K562 (cell line): ENCODE results near the gene PDPR. TPM values are rescaled to one million over a fixed set of nuclear protein-coding genes. Genes with fewer than 3 reads are reported as not detected.

Source experiments
- BHLHE40 ChIP-seq: IDR thresholded peaks from 2 replicates; pipeline ENCODE4 v1.6.1; 2011; ENCODE audit warnings: low read length, improper control_type of control experiment
- CHD2 ChIP-seq: IDR thresholded peaks from 2 replicates; pipeline ENCODE4 v1.6.1; 2011; ENCODE audit warnings: low read depth, low read length
- EGR1 ChIP-seq: fragments of 450-650 bp; conservative IDR thresholded peaks from 2 replicates; pipeline ENCODE4 v1.6.1; 2017; ENCODE audit warnings: mild to moderate bottlenecking
- EP400 ChIP-seq: fragments of 450-650 bp; IDR thresholded peaks from 2 replicates; pipeline ENCODE4 v1.6.1; 2017; ENCODE audit warnings: antibody characterized with exemption, mild to moderate bottlenecking, moderate library complexity
- FOXK2 ChIP-seq, 2 experiments: fragments of 450-650 bp; IDR thresholded peaks in 1 of 2; conservative IDR thresholded peaks in 1 of 2; 2 replicates each; pipeline ENCODE4 v1.6.1; 2016; ENCODE audit warnings: low read depth in 2 of 2, mild to moderate bottlenecking in 1 of 2
- HDAC1 ChIP-seq, 2 experiments: fragments of 450-650 bp; IDR thresholded peaks; 2 replicates each; pipeline ENCODE4 v1.6.1; 2016 to 2017; ENCODE audit warnings: inconsistent platforms in 1 of 2, mild to moderate bottlenecking in 1 of 2, moderate library complexity in 1 of 2
- KLF6 ChIP-seq: fragments of 250-450 bp; sonication (Bioruptor Pico); IDR thresholded peaks from 2 replicates; pipeline ENCODE4 v1.4.0; 2020; ENCODE audit warnings: mild to moderate bottlenecking, moderate library complexity, borderline replicate concordance
- MAZ ChIP-seq, 2 experiments: fragments of 450-650 bp in 1 of 2; sonication (generic) in 1 of 2; formaldehyde crosslinking; IDR thresholded peaks in 1 of 2; conservative IDR thresholded peaks in 1 of 2; 2 replicates each; pipeline versions ENCODE4 v1.4.0 to v1.5.0; 2020; ENCODE audit warnings: mild to moderate bottlenecking in 1 of 2, missing genetic modification reagents in 1 of 2
- MBD2 ChIP-seq: sonication (generic); IDR thresholded peaks from 2 replicates; pipeline ENCODE4 v1.6.1; 2016; ENCODE audit warnings: low read depth, borderline replicate concordance
- MXI1 ChIP-seq: IDR thresholded peaks from 2 replicates; pipeline ENCODE4 v1.6.1; 2011; ENCODE audit warnings: low read depth, mild to moderate bottlenecking, improper control_type of control experiment, low read length
- POLR2A ChIP-seq: fragments of 450-650 bp; conservative IDR thresholded peaks from 2 replicates; pipeline ENCODE4 v1.6.1; 2016
- RAD51 ChIP-seq: fragments of 450-650 bp; IDR thresholded peaks from 2 replicates; pipeline ENCODE4 v1.7.1; 2016; ENCODE audit warnings: low read depth, mild to moderate bottlenecking, borderline replicate concordance
- RBFOX2 ChIP-seq: fragments of 200-400 bp; formaldehyde crosslinking; IDR thresholded peaks from 2 replicates; pipeline ENCODE4 v1.6.1; 2017; ENCODE audit warnings: low read depth, mild to moderate bottlenecking, low read length, moderate library complexity
- SIN3A ChIP-seq, 2 experiments: fragments of 150-350 bp in 1 of 2; IDR thresholded peaks; 2 replicates each; pipeline ENCODE4 v1.6.1; 2011 to 2016; ENCODE audit warnings: borderline replicate concordance in 2 of 2, low read depth in 2 of 2, low read length in 2 of 2, mild to moderate bottlenecking in 2 of 2, moderate library complexity in 2 of 2; ENCODE audit not compliant: control insufficient read depth in 1 of 2
- SP1 ChIP-seq: sonication (generic); formaldehyde crosslinking; IDR thresholded peaks from 2 replicates; pipeline ENCODE4 v1.8.1; 2022; ENCODE audit warnings: mild to moderate bottlenecking, missing genetic modification reagents
- TEAD1 ChIP-seq, 2 experiments: fragments of 450-650 bp in 1 of 2; sonication (generic) in 1 of 2; formaldehyde crosslinking; IDR thresholded peaks; 2 replicates each; pipeline versions ENCODE4 v1.4.0 to v1.8.0; 2020 to 2022; ENCODE audit warnings: mild to moderate bottlenecking in 2 of 2, missing genetic modification reagents in 1 of 2
- TFE3 ChIP-seq: fragments of 450-650 bp; formaldehyde crosslinking; IDR thresholded peaks from 2 replicates; pipeline ENCODE4 v1.4.0; 2020; ENCODE audit warnings: mild to moderate bottlenecking, mixed read lengths
- ZBTB7A ChIP-seq: IDR thresholded peaks from 2 replicates; pipeline ENCODE4 v1.6.1; 2011; ENCODE audit warnings: low read depth, mild to moderate bottlenecking, low read length, moderate library complexity, borderline replicate concordance; ENCODE audit not compliant: control insufficient read depth
- ZNF511 ChIP-seq: sonication (generic); formaldehyde crosslinking; IDR thresholded peaks from 2 replicates; pipeline ENCODE4 v1.8.0; 2022; ENCODE audit warnings: mild to moderate bottlenecking, missing genetic modification reagents
- polyA plus RNA-seq, 8 experiments: library from polyadenylated mRNA; depleted of rRNA in 4 of 8; stranded (reverse) in 5 of 8; unstranded in 3 of 8; fragments of >200 nt; fragmentation: Nextera tagmentation in 2 of 8; fragmentation: Illumina TruSeq in 1 of 8; extraction: Ambion mirVana in 2 of 8; extraction: Trizol in 1 of 8; gene quantifications; 2 replicates each; pipeline versions ENCODE4 v1.2.1 to v1.2.3, GENCODE V29; 2011 to 2014; ENCODE audit warnings: inconsistent platforms in 1 of 8, missing spikeins in 1 of 8
- total RNA-seq, 7 experiments: library from RNA; depleted of rRNA in 6 of 7; stranded (reverse); fragments of >200 nt in 6 of 7; fragmentation: Illumina TruSeq in 2 of 7; extraction: Trizol in 2 of 7; gene quantifications; 2 replicates each; pipeline versions ENCODE4 v1.2.1 to v1.2.3, GENCODE V29; 2011 to 2021; ENCODE audit warnings: low replicate concordance in 1 of 7
- TF ChIP-seq, protein P1 (sequence below): fragments of 200-800 bp; sonication (Bioruptor generic); IDR thresholded peaks from 2 replicates; pipeline ENCODE4 v1.6.1; 2017; ENCODE audit warnings: missing genetic modification characterization, missing compliant biosample characterization
- TF ChIP-seq, protein P2 (sequence below): fragments of 450-650 bp; IDR thresholded peaks from 2 replicates; pipeline ENCODE4 v1.6.1; 2014; ENCODE audit warnings: low read depth, mild to moderate bottlenecking, moderate library complexity, borderline replicate concordance

The PDPR gene
- total and polyA plus RNA-seq, 9 of the 15 experiments (the other 6 are each of a cell fraction or from before 2014, with no cell fraction given): 4.9 to 35.7 (median 19.1) TPM

DNA sequence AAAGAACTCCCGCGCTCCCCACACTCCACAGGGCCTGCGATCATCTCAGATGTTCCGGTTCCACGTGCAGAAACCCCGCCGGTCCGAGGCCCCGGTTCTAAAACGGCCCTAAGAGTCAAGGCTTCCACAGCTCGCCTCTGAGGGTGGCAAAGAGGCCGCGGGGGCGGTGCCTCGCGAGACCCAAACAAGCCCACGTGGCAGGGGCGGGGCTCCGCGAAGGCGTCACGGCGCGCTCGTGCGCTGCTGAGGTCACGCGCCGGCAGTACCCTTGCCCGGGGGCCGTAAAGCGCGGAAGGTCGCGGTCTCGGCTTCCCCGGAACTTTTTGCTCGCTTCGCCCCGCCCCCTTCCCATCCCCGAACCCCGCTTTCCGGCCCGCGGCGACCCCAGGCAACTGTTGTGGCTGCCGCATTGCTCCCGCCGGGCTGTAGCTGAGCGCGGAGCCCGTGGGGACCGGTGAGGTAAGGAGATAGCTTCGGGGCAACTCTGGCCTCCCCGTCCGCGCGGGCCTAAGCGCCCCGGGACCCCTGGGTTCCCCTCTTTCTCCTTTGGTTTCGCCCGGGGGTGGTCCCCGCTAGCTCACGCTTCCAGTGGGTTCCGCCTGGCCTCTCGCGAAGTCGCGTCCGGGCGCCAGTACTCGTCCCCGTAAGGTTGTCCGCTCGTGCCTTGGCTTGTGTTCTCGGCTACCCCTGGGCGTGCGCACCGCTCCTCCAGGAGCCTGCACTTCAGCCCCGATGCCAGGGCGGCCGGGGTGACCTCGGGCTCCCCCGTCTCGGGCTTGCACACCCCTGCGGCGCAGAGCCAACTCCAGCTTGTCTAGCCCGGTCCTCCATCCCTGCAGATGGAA is at the start of gene PDPR (continued):
- peak; percentile 68 for TF ChIP-seq RBFOX2
- TF ChIP-seq, protein P1, sequence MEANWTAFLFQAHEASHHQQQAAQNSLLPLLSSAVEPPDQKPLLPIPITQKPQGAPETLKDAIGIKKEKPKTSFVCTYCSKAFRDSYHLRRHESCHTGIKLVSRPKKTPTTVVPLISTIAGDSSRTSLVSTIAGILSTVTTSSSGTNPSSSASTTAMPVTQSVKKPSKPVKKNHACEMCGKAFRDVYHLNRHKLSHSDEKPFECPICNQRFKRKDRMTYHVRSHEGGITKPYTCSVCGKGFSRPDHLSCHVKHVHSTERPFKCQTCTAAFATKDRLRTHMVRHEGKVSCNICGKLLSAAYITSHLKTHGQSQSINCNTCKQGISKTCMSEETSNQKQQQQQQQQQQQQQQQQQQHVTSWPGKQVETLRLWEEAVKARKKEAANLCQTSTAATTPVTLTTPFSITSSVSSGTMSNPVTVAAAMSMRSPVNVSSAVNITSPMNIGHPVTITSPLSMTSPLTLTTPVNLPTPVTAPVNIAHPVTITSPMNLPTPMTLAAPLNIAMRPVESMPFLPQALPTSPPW (CRISPR knock-in tag): peak; percentile 40
- TF ChIP-seq MAZ (CRISPR knock-in tag; conservative IDR thresholded peaks at IDR 0.05 in 1 of 2, IDR thresholded peaks at IDR 0.05 in 1 of 2): peak in 1 of 2 experiments; percentile 56; a peak in 2 of 4 replicates
- 0 out of 2 replicates have a peak, but pooled peaks have one; percentile 44 for TF ChIP-seq MBD2
- 0 out of 4 replicates have a peak, but pooled peaks of 1 of the 2 experiments have one; percentile 16 for TF ChIP-seq TEAD1 (CRISPR knock-in tag; IDR thresholded peaks at IDR 0.05)
- peak; percentile 43; the same call in 1 of the 2 replicates for TF ChIP-seq TFE3
- 0 out of 2 replicates have a peak, but pooled peaks have one; percentile 37 for TF ChIP-seq ZNF511
- peak; percentile 82 for TF ChIP-seq RAD51
- TF ChIP-seq, protein P2, sequence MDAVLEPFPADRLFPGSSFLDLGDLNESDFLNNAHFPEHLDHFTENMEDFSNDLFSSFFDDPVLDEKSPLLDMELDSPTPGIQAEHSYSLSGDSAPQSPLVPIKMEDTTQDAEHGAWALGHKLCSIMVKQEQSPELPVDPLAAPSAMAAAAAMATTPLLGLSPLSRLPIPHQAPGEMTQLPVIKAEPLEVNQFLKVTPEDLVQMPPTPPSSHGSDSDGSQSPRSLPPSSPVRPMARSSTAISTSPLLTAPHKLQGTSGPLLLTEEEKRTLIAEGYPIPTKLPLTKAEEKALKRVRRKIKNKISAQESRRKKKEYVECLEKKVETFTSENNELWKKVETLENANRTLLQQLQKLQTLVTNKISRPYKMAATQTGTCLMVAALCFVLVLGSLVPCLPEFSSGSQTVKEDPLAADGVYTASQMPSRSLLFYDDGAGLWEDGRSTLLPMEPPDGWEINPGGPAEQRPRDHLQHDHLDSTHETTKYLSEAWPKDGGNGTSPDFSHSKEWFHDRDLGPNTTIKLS: peak; percentile 94
- peak; percentile 92 for TF ChIP-seq BHLHE40
- peak; percentile 88 for TF ChIP-seq CHD2
- TF ChIP-seq SP1: peak; percentile 78
- TF ChIP-seq MXI1: 0 out of 2 replicates have a peak, but pooled peaks have one; percentile 27
- peak; percentile 44 to 64; a peak in 1 of 4 replicates for TF ChIP-seq SIN3A (IDR thresholded peaks at IDR 0.05; ENCODE audit: borderline replicate concordance in 2 of 2, control insufficient read depth in 1 of 2, low read depth in 2 of 2, low read length in 2 of 2)
- peak; percentile 85 for TF ChIP-seq EGR1
- peak; percentile 65; the same call in 1 of the 2 replicates for TF ChIP-seq KLF6 (CRISPR knock-in tag)
- peak; percentile 70 for TF ChIP-seq ZBTB7A
- TF ChIP-seq EP400: peak; percentile 79
- peak; percentile 93 to 94 for TF ChIP-seq FOXK2 (conservative IDR thresholded peaks at IDR 0.05 in 1 of 2, IDR thresholded peaks at IDR 0.05 in 1 of 2; ENCODE audit: low read depth in 2 of 2)
- TF ChIP-seq POLR2A: peak; percentile 60
- TF ChIP-seq HDAC1 (IDR thresholded peaks at IDR 0.05): peak in 1 of 2 experiments; percentile 26; a peak in 1 of 4 replicates
